HG02623 (cell line): ENCODE data around the gene HCFC1.
A peak's percentile ranks its signal among the peaks of the same experiment; 100 is the strongest.

Source experiments
- ATAC-seq: cut with Tn5 transposase; IDR thresholded peaks from one replicate; pipeline ENCODE4 v1.9.1; 2021; ENCODE audit warnings: moderate library complexity; ENCODE audit not compliant: unreplicated experiment

The HCFC1 gene

GRCh38 chrX:153926858-153927671, 44.6 kb downstream of the HCFC1 start:
- peak; percentile 28 for ATAC-seq

DNA sequence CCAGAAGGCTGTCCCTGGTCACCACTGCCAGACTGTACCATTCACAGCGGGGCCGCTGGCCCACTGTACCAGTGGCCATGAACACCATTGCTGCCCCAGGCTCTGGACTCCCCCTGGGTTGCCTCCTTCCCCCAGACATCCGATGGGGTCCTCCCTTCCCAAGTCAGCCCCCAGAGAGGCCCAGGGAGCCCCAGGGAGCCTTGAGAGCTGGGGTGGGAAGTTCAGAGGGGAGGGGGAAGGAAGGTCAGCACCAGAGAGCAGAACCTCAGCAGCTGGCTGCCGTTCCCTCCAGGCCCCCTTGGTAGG, 45.1 kb downstream of the HCFC1 start:
- no peak for ATAC-seq

GRCh38 chrX:153925739-153926551, 45.7 kb downstream of the HCFC1 start, which contains the start of gene ARHGAP4:
Gene ARHGAP4, minus strand, starts transcription at chrX:153926264. Its CDS starts 62 bp downstream, at chrX:153926202.
- no peak for ATAC-seq

DNA sequence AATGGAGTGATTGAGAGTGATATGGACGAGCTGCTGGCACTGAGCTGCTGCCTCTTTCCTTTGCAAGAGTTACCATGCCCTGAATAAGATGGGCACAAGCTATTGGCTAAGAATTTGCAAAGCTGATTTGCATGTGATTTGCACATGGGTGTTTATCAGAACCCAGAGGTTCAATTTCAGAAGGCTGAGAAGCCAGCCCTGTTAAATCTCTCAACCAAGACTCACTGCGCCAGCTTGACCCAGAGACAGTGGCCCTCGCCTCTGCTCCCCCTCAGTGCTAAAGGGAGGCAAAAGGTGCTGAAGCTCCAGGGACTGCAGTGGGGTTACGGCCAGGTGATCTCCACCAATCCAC, 46.3 kb downstream of the HCFC1 start:
- ATAC-seq: no peak

GRCh38 chrX:153924149-153924861, 47.3 kb downstream of the HCFC1 start:
- ATAC-seq: no peak

GRCh38 chrX:153922932-153923857, 48.4 kb downstream of the HCFC1 start:
- no peak for ATAC-seq

DNA sequence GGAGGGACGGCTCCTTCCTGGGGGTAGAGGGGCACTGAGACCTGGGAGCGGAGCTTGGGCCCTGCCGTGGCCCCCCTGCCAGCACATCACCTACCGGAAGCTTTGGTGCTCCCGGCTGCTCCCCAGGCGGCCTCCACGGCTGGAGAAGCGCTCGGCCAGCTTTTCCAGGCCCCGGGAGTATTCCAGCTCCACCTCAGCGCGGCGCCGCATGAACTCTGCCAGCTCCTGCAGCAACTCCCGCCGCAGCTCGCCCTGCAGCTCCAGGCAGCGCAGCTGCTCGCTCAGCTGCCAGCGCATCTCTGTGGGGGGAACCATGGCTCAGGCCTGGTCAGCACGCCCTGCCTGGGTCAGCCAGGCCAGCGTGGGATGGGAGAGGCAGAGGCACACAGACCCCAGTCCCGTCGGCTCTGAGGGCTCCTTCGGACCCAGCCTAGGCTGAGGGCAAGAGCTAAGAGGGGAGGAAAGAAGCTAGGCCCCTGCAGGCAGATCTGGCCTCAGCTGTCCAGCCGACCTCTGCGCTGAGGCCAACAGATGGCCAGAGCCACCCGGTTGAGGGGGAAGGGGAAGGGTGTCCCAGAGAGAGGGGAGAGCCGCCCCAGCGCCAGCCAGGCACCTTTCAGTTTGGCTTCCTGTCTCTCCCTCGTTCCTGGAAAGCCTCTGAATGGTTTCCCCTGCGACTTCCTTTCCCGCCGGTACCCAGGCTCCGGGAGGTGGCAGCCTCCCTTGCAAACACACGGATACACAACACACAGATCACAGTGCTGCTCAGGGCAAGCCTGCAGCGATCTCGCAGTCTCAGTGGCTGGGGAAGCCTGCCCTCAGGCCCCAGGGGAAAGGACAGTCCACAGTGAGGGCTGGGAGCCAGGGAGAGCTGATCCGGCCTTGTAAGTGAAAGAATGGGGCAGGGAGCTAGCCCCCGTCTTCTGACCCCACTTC, 49.8 kb downstream of the HCFC1 start:
- ATAC-seq: no peak

- no peak for ATAC-seq
Measured at GRCh38 chrX:153921070-153921469, 50.5 kb downstream of the HCFC1 start.

DNA sequence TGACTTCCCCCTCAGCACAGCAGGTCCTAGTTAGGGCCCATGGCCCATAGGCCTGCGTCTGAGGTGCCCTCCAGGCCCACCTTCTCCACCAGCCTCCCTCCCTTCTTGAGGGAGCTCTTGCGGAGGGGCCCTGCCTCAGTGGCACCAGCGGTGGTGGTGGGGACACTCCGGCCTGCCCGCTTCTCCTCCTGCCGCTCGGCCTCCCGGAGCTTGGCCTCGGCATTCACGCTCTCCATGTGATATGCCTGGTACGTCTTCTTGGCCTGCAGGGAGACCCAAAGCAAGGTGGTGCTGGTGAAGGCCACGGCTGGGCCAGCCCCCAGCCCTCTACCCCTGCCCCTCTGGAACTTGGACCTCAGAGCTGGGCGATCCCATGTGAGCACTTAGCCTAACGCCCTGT, 51.1 kb downstream of the HCFC1 start:
- ATAC-seq: no peak

GRCh38 chrX:153919281-153919680, 52.3 kb downstream of the HCFC1 start:
- no peak for ATAC-seq

DNA sequence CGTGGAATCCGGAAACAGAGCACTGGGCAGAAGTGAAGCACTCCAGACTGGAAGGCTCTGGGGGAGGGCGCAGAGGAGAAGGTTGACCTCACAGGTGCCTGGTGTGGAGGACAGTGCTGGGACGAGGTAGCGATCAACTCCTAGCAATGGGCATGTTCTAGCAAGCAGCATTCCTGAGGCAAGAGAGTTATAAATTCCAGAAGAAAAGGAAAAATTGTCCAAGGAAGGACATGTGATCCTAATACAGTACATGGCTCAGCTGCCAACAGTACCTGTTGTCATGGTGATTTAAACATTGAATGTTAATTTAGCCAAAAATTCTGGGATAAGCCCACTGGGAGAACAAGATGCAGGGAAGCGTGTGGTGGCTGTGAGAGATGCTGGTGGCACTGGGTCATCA, 53.7 kb downstream of the HCFC1 start:
- ATAC-seq: no peak

GRCh38 chrX:153913701-153914100, 57.9 kb downstream of the HCFC1 start:
- ATAC-seq: no peak

- ATAC-seq: no peak
Measured at GRCh38 chrX:153913211-153913610, 58.4 kb downstream of the HCFC1 start.

GRCh38 chrX:153911798-153912197, 59.8 kb downstream of the HCFC1 start:
- ATAC-seq: no peak

- ATAC-seq: no peak
Measured at GRCh38 chrX:153910446-153910845, 61.2 kb downstream of the HCFC1 start.

- no peak for ATAC-seq
Measured at GRCh38 chrX:153909980-153910360, 61.6 kb downstream of the HCFC1 start.

- ATAC-seq: no peak
Measured at GRCh38 chrX:153909024-153909979, 62.3 kb downstream of the HCFC1 start.

- ATAC-seq: no peak
Measured at GRCh38 chrX:153908219-153908860, 63.3 kb downstream of the HCFC1 start.
